SH-SY5Y (cell line): ENCODE results near the gene LPCAT1.

ENCODE experiments used
- GATA2 ChIP-seq: IDR thresholded peaks from 2 replicates; pipeline ENCODE4 v1.6.1; 2011; ENCODE audit warnings: mild to moderate bottlenecking, low read depth, low read length
- GATA3 ChIP-seq: IDR thresholded peaks from 2 replicates; pipeline ENCODE4 v1.6.1; 2011; ENCODE audit warnings: low read depth, mild to moderate bottlenecking, low read length, moderate library complexity

DNA sequence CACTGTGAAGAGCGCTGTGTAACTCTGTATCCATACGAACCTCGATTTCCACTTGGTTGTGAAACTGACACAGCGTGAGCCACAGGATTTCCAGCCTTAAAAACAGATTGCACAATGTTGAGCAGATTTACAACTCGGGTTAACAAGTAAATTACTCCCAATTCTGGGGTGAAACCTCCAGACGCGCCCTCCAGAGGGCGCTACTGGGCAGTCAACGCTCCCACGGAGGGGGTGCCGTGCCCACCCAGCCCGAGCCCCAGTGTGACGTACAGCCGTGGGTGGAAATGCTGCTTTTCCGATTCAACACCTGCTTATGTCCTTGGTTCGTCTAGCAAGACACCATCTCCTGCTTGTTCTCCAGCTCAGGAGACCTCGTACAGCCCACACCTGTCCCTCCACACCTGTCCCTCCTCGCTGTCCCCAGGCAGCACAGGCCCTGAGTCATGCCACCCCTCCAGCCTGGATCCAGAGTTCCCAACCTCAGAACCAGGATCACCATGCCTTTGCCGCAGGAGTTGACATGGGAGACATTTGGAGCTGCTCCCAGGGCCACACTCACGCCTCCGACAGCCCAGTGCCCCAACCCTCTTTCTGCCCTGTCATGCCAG, 44.1 kb downstream of the LPCAT1 start:
- TF ChIP-seq GATA3 = no peak
- no peak for TF ChIP-seq GATA2
